Measurements from ENCODE around the gene EHMT1. TPM values are rescaled to one million over a fixed set of nuclear protein-coding genes. Genes with fewer than 3 reads are reported as not detected.
"Not testable (repeated sequence)": the region's sequence is repeated elsewhere in the genome, so short reads cannot be mapped to it uniquely, and the experiment has no call there.

EHMT1 gene
- total RNA-seq, 2 experiments from 2014 or later: 66.0 to 70.8 TPM

DNA sequence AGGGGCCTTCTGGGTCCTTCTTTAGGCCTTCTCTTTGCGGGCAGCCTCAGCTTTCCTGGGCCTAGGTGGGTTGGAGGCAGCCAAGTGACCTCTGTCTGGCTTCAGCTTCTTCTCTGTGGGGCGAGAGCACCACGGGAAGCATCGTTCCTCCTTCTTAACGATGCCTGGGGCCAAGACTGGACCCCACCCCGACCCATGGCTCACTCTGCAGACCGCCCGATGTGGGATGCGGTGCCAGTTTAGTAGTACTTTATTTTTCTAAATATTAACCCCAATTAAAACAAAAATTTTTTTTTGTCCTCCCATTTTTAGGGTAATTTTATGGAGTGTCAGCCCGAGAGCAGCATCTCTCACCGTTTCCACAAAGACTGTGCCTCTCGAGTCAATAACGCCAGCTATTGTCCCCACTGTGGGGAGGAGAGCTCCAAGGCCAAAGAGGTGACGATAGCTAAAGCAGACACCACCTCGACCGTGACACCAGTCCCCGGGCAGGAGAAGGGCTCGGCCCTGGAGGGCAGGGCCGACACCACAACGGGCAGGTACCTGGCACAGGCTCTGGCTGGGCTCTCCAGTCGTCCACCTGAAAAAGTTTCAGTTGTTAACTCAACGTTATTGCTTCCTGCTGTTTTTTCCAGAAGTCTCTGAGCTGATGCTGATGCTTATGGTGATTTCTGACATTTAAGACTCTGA lies 157.6 kb downstream of the EHMT1 start:
- no peak overlapping the region for H3K4me3 Mint-ChIP-seq
- peaks cover 20% of the 10 kb centered on the region for H3K36me3 Mint-ChIP-seq
- no peak overlapping the region for H3K27ac Mint-ChIP-seq
- ChIA-PET CTCF (interaction anchor here (2.0 kb wide), 1 partner anchor 104 kb away, joined by 7 read pairs; no protein-coding TSS in a partner anchor), POLR2A (interaction anchor here (1.5 kb wide), 1 partner anchor 15 kb away, joined by 5 read pairs; no protein-coding TSS in a partner anchor)
- no peaks in the 10 kb centered on the region for H3K27me3 Mint-ChIP-seq
- intact Hi-C loops (cut with micrococcal nuclease): no loop called here
- no peak for DNase-seq
- H3K9me3 Mint-ChIP-seq: no peaks in the 10 kb centered on the region
- peaks cover 3% of the 10 kb centered on the region for H3K4me1 Mint-ChIP-seq (ENCODE audit: low read depth)

- Mint-ChIP-seq H3K9me3 (no peaks in the 10 kb centered on the region), H3K4me3 (no peak overlapping the region), H3K27ac (no peak overlapping the region), H3K4me1 (ENCODE audit: low read depth) (peaks cover 1% of the 10 kb centered on the region), H3K36me3 (peaks cover 26% of the 10 kb centered on the region), H3K27me3 (no peaks in the 10 kb centered on the region)
- CTCF ChIA-PET: no interaction called here
- intact Hi-C loops (cut with micrococcal nuclease): no loop called here
- DNase-seq: no peak
- POLR2A ChIA-PET: no interaction called here
Measured at GRCh38 chr9:137777761-137778160, 159.0 kb downstream of the EHMT1 start.

DNA sequence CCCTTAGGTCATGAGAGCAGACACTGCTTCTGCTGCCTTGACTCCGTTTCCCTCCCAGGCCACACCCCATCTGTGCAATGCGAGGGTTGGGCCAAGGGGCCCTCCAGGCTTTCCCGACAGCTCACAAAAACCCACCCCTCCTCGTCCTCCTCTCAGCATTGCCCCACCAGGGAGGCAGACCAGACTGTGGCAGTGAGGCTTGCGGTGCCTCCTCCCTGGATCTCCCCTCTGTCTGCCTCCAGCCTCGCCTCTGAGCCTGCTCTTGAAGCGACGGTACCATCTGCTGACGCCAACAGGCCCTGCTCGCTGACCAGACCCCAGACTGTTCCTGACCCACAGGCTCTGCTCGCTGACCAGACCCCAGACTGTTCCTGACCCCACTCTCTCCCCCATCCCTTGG lies 159.5 kb downstream of the EHMT1 start:
- ChIA-PET POLR2A (no interaction called here), CTCF (no interaction called here)
- H3K36me3 Mint-ChIP-seq: peaks cover 31% of the 10 kb centered on the region
- H3K27me3 Mint-ChIP-seq: no peaks in the 10 kb centered on the region
- DNase-seq: no peak
- H3K4me3 Mint-ChIP-seq: no peak overlapping the region
- H3K4me1 Mint-ChIP-seq (ENCODE audit: low read depth): no peaks in the 10 kb centered on the region
- intact Hi-C loops (cut with micrococcal nuclease): no loop called here
- H3K27ac Mint-ChIP-seq: no peak overlapping the region
- no peaks in the 10 kb centered on the region for H3K9me3 Mint-ChIP-seq

DNA sequence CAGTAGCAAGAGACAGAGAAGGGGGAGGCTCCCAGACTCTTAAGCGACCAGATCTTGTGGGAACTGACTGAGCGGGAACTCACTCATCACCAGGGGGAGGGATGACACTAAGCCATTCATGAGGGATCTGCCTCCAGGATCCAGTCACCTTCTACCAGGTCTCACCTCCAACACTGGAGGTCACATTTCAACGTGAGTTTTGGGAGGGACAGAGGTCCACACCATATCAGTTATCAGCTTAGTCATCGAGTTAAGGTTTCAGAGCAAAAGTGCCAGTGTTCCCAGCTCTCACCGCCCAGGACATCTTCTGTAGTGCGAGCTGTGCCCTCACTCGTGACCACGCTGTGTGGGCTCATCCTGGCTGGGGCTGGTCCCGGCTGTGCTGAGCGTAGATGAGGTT lies 160.1 kb downstream of the EHMT1 start:
- Mint-ChIP-seq H3K27ac (no peak overlapping the region), H3K36me3 (peaks cover 32% of the 10 kb centered on the region), H3K4me1 (ENCODE audit: low read depth) (no peaks in the 10 kb centered on the region), H3K9me3 (no peaks in the 10 kb centered on the region), H3K4me3 (no peak overlapping the region), H3K27me3 (no peaks in the 10 kb centered on the region)
- no peak for DNase-seq
- intact Hi-C loops (cut with micrococcal nuclease): no loop called here
- ChIA-PET CTCF (no interaction called here), POLR2A (no interaction called here)

DNA sequence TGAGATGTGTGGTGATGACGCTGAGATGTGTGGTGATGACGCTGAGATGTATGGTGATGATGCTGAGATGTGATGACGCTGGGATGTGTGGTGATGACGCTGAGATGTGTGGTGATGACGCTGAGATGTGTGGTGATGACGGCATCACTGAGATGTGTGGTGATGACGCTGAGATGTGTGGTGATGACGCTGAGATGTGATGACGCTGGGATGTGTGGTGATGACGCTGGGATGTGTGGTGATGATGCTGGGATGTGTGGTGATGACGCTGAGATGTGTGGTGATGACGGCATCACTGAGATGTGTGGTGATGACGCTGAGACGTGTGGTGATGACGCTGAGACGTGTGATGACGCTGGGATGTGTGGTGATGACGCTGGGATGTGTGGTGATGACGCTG lies 161.2 kb downstream of the EHMT1 start:
- peaks cover 32% of the 10 kb centered on the region for H3K36me3 Mint-ChIP-seq
- POLR2A ChIA-PET; H3K27me3 Mint-ChIP-seq; H3K4me3 Mint-ChIP-seq; H3K9me3 Mint-ChIP-seq; DNase-seq; H3K4me1 Mint-ChIP-seq (ENCODE audit: low read depth); intact Hi-C loops (cut with micrococcal nuclease); CTCF ChIA-PET; H3K27ac Mint-ChIP-seq: not testable (repeated sequence)

DNA sequence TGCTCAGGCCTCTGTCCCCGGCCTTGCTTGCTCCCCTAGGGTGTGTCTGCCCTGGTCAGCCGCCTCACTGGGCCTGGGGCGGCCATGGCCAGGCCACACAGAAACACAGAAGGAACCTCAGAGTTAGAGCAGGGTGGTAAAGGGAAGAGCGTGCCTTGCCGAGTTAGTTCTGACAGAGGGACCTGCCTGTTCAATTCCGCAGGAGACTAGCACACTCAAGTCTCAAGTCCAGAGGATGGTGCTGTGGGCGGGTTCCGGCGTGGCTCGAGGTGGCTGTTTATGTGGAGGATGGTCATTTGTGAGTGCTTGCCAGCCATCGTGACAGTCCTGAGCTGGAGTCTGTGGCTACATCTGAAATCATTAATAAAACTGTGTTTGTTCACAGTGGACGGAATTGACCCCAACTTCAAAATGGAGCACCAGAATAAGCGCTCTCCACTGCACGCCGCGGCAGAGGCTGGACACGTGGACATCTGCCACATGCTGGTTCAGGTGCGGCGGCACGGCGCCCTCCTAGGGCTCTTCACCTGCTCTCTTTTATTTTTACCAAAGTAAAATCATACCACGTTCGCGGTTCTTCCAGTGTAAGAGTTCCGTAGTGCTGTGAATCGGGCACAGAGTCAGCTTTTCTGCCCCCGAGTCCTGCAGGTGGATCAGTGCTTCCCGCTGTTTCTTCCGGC lies 163.2 kb downstream of the EHMT1 start:
- H3K9me3 Mint-ChIP-seq: no peaks in the 10 kb centered on the region
- H3K27me3 Mint-ChIP-seq: no peaks in the 10 kb centered on the region
- H3K4me1 Mint-ChIP-seq (ENCODE audit: low read depth): peaks cover 2% of the 10 kb centered on the region
- H3K4me3 Mint-ChIP-seq: no peak overlapping the region
- intact Hi-C loops (cut with micrococcal nuclease): no loop called here
- no peak for DNase-seq
- CTCF ChIA-PET: no interaction called here
- H3K36me3 Mint-ChIP-seq: peaks cover 30% of the 10 kb centered on the region
- POLR2A ChIA-PET: no interaction called here
- no peak overlapping the region for H3K27ac Mint-ChIP-seq

DNA sequence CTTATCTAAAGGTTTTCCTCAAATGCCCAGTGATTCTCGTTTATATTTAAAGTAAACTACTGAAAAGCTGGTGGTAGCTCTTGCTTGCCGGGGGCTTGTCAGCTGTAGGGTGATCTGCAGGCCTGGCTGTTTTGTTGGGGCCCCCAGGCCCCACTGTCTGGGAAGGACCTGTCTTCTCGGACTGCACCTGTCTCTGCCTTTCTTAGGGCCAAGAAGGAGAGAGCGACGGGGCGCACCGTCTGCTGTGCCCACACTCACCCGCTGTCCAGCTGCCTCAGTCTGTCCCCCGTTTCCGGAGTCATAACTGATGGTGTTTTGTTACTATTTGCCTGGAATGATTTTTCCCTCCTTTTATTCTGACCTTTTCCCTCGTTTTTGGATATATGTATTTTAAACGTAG lies 164.7 kb downstream of the EHMT1 start:
- Mint-ChIP-seq H3K9me3 (no peaks in the 10 kb centered on the region), H3K4me1 (ENCODE audit: low read depth) (peaks cover 5% of the 10 kb centered on the region), H3K27ac (no peak overlapping the region), H3K36me3 (peaks cover 23% of the 10 kb centered on the region), H3K27me3 (no peaks in the 10 kb centered on the region), H3K4me3 (no peak overlapping the region)
- no peak for DNase-seq
- ChIA-PET POLR2A (no interaction called here), CTCF (interaction anchor here (1.3 kb wide), 1 partner anchor 111 kb away, joined by 3 read pairs; no protein-coding TSS in a partner anchor)
- intact Hi-C loops (cut with micrococcal nuclease): no loop called here

DNA sequence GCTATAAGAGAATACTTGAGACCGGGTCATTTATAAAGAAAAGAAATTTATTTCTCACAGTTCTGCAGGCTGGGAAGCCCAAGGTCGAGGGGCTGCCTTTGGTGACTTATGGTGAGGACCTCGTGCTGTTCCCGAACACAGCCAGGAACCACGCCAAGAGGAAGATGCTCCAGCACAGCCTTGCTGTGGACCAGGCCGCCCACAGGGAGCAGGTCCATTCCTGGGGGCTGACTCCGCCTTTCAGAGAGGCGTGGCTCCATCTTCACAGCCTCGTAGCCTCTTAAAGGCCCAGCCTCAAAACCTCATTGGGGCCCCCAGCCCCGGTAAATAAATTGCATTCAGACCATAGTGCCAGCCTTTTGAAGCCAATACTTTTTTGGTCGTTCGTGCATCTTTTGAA lies 165.2 kb downstream of the EHMT1 start:
- H3K4me1 Mint-ChIP-seq (ENCODE audit: low read depth): peaks cover 5% of the 10 kb centered on the region
- no peak for DNase-seq
- CTCF ChIA-PET: interaction anchor here (1.3 kb wide), 1 partner anchor 111 kb away, joined by 3 read pairs; no protein-coding TSS in a partner anchor
- no peak overlapping the region for H3K4me3 Mint-ChIP-seq
- no peak overlapping the region for H3K27ac Mint-ChIP-seq
- H3K36me3 Mint-ChIP-seq: peaks cover 21% of the 10 kb centered on the region
- no peaks in the 10 kb centered on the region for H3K27me3 Mint-ChIP-seq
- intact Hi-C loops (cut with micrococcal nuclease): no loop called here
- H3K9me3 Mint-ChIP-seq: no peaks in the 10 kb centered on the region
- POLR2A ChIA-PET: no interaction called here

GRCh38 chr9:137784641-137785513 lies 166.1 kb downstream of the EHMT1 start:
- ChIA-PET CTCF (no interaction called here), POLR2A (no interaction called here)
- Mint-ChIP-seq H3K36me3 (peaks cover 21% of the 10 kb centered on the region), H3K27me3 (no peaks in the 10 kb centered on the region), H3K27ac (no peak overlapping the region), H3K4me3 (no peak overlapping the region), H3K4me1 (ENCODE audit: low read depth) (peaks cover 5% of the 10 kb centered on the region), H3K9me3 (no peaks in the 10 kb centered on the region)
- DNase-seq: no peak
- intact Hi-C loops (cut with micrococcal nuclease): no loop called here

- no peak overlapping the region for H3K4me3 Mint-ChIP-seq
- H3K36me3 Mint-ChIP-seq: peaks cover 25% of the 10 kb centered on the region
- no peak overlapping the region for H3K27ac Mint-ChIP-seq
- H3K27me3 Mint-ChIP-seq: no peaks in the 10 kb centered on the region
- H3K9me3 Mint-ChIP-seq: no peaks in the 10 kb centered on the region
- POLR2A ChIA-PET: no interaction called here
- intact Hi-C loops (cut with micrococcal nuclease): no loop called here
- CTCF ChIA-PET: no interaction called here
- no peak for DNase-seq
- peaks cover 5% of the 10 kb centered on the region for H3K4me1 Mint-ChIP-seq (ENCODE audit: low read depth)
Measured at GRCh38 chr9:137785704-137786161, 166.9 kb downstream of the EHMT1 start.

DNA sequence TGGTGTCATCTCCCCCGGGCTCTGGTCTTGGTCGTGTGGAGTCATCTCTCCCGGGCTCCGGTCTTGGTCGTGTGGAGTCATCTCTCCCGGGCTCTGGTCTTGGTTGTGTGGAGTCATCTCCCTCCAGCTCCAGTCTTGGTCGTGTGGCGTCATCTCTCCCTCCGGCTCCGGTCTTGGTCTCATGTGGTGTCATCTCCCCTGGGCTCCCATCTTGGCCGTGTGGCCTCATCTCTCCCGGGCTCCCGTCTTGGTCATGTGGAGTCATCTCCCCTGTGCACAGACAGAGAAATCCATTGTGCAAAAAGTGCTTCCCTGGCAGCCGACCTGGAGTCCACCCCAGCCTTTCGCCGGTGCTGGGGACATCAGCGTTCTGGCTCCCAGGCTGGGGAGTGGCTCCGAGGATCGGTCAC lies 167.7 kb downstream of the EHMT1 start:
- CTCF ChIA-PET: no interaction called here
- intact Hi-C loops (cut with micrococcal nuclease): no loop called here
- no peak for DNase-seq
- no peak overlapping the region for H3K27ac Mint-ChIP-seq
- no peaks in the 10 kb centered on the region for H3K9me3 Mint-ChIP-seq
- peaks cover 5% of the 10 kb centered on the region for H3K4me1 Mint-ChIP-seq (ENCODE audit: low read depth)
- no peak overlapping the region for H3K4me3 Mint-ChIP-seq
- POLR2A ChIA-PET: no interaction called here
- peaks cover 28% of the 10 kb centered on the region for H3K36me3 Mint-ChIP-seq
- H3K27me3 Mint-ChIP-seq: no peaks in the 10 kb centered on the region

GRCh38 chr9:137787381-137787780 lies 168.6 kb downstream of the EHMT1 start:
- H3K27ac Mint-ChIP-seq: no peak overlapping the region

More at GRCh38 chr9:137787381-137787780, 168.6 kb downstream of the EHMT1 start:
- ChIA-PET CTCF (no interaction called here), POLR2A (no interaction called here)
- intact Hi-C loops (cut with micrococcal nuclease): no loop called here
- Mint-ChIP-seq H3K4me3 (no peak overlapping the region), H3K27me3 (no peaks in the 10 kb centered on the region), H3K9me3 (no peaks in the 10 kb centered on the region), H3K4me1 (ENCODE audit: low read depth) (peaks cover 5% of the 10 kb centered on the region), H3K36me3 (peaks cover 29% of the 10 kb centered on the region)
- DNase-seq: no peak
